WTC11 (cell line): ENCODE data around the gene TRABD. TPM values are rescaled to one million over a fixed set of nuclear protein-coding genes. Genes with fewer than 3 reads are reported as not detected.
A peak's percentile ranks its signal among the peaks of the same experiment; 100 is the strongest.

Source experiments
- ATAC-seq: fragments of 200-7000 bp; cut with Tn5 transposase; 2 replicates; pipeline ENCODE4 v1.10.0; 2021; ENCODE audit warnings: mild to moderate bottlenecking, moderate library complexity
- Bru-seq: library from RNA; stranded (reverse); fragments of 400-500 nt; gene quantifications from one replicate; lab custom pipeline; 2021; lab: Mats Ljungman, UMichigan
- CTCF ChIA-PET: fragments of 300-600 bp; sonication (Branson Sonifier 250); formaldehyde crosslinking; loops from one replicate; lab custom pipeline; 2021; ENCODE audit warnings: antibody characterized with exemption; lab: Charles Lee
- POLR2A ChIA-PET: fragments of 350-600 bp; sonication (Branson Sonifier 250); formaldehyde crosslinking; loops from one replicate; lab custom pipeline; 2021; ENCODE audit warnings: antibody characterized with exemption; lab: Charles Lee
- DNase-seq: peaks from one replicate; pipeline ENCODE4 v3.0.0; 2021; ENCODE audit warnings: low spot score
- H3K27ac Mint-ChIP-seq: 2 replicates; pipeline ENCODE4 v1.8.0; 2021; ENCODE audit warnings: mixed read lengths
- H3K27me3 Mint-ChIP-seq: 2 replicates; pipeline ENCODE4 v1.8.0; 2021; ENCODE audit warnings: low read depth, mild to moderate bottlenecking, moderate library complexity, mixed read lengths
- H3K36me3 Mint-ChIP-seq: 2 replicates; pipeline ENCODE4 v1.8.0; 2021; ENCODE audit warnings: mixed read lengths
- H3K4me1 Mint-ChIP-seq: 2 replicates; pipeline ENCODE4 v1.8.0; 2022; ENCODE audit warnings: mixed read lengths
- H3K4me3 Mint-ChIP-seq: 2 replicates; pipeline ENCODE4 v1.8.0; 2021; ENCODE audit warnings: mild to moderate bottlenecking, moderate library complexity, mixed read lengths
- H3K9me3 Mint-ChIP-seq: 2 replicates; pipeline ENCODE4 v1.8.0; 2021; ENCODE audit warnings: mixed read lengths
- CREB1 ChIP-seq: sonication (generic); formaldehyde crosslinking; IDR thresholded peaks from 2 replicates; pipeline ENCODE4 v1.8.0; 2023; ENCODE audit warnings: mild to moderate bottlenecking, missing genetic modification reagents
- CREM ChIP-seq: sonication (generic); formaldehyde crosslinking; IDR thresholded peaks from 2 replicates; pipeline ENCODE4 v1.8.1; 2022; ENCODE audit warnings: mild to moderate bottlenecking, missing genetic modification reagents, moderate library complexity
- FOXK1 ChIP-seq: sonication (generic); formaldehyde crosslinking; IDR thresholded peaks from 2 replicates; pipeline ENCODE4 v1.8.0; 2022; ENCODE audit warnings: mild to moderate bottlenecking, moderate library complexity, missing genetic modification reagents
- GRHL2 ChIP-seq: fragments of 250-450 bp; sonication (Bioruptor Pico); IDR thresholded peaks from 2 replicates; pipeline ENCODE4 v1.8.0; 2022; ENCODE audit warnings: mild to moderate bottlenecking, moderate library complexity; ENCODE audit not compliant: insufficient replicate concordance, severe bottlenecking
- GTF2I ChIP-seq: fragments of 250-450 bp; sonication (Bioruptor Pico); conservative IDR thresholded peaks from 2 replicates; pipeline ENCODE4 v1.4.0; 2021; ENCODE audit warnings: mild to moderate bottlenecking
- HMGA2 ChIP-seq: fragments of 250-450 bp; sonication (Bioruptor Pico); IDR thresholded peaks from 2 replicates; pipeline ENCODE4 v1.4.0; 2021; ENCODE audit warnings: mild to moderate bottlenecking, moderate library complexity
- NFATC4 ChIP-seq: fragments of 250-450 bp; sonication (Bioruptor Pico); IDR thresholded peaks from 2 replicates; pipeline ENCODE4 v1.9.0; 2021; ENCODE audit warnings: mild to moderate bottlenecking
- NR1H2 ChIP-seq: sonication (generic); formaldehyde crosslinking; IDR thresholded peaks from 2 replicates; pipeline ENCODE4 v1.9.0; 2021; ENCODE audit warnings: mild to moderate bottlenecking, moderate library complexity, missing genetic modification reagents
- RELA ChIP-seq: sonication (generic); formaldehyde crosslinking; IDR thresholded peaks from 2 replicates; pipeline ENCODE4 v1.8.1; 2022; ENCODE audit warnings: missing genetic modification reagents, mild to moderate bottlenecking, borderline replicate concordance
- SMAD4 ChIP-seq: sonication (generic); formaldehyde crosslinking; IDR thresholded peaks from 2 replicates; pipeline ENCODE4 v1.8.0; 2022; ENCODE audit warnings: mild to moderate bottlenecking, missing genetic modification reagents
- SP1 ChIP-seq: sonication (generic); formaldehyde crosslinking; conservative IDR thresholded peaks from 2 replicates; pipeline ENCODE4 v1.8.1; 2022; ENCODE audit warnings: missing genetic modification reagents
- TEAD1 ChIP-seq: sonication (generic); formaldehyde crosslinking; IDR thresholded peaks from 2 replicates; pipeline ENCODE4 v1.8.0; 2022; ENCODE audit warnings: mild to moderate bottlenecking, missing genetic modification reagents
- ZNF121 ChIP-seq: sonication (generic); formaldehyde crosslinking; IDR thresholded peaks from 2 replicates; pipeline ENCODE4 v1.8.0; 2023; ENCODE audit warnings: missing genetic modification reagents
- ZNF416 ChIP-seq: fragments of 250-450 bp; sonication (Bioruptor Pico); IDR thresholded peaks from 2 replicates; pipeline ENCODE4 v1.9.0; 2021; ENCODE audit warnings: mild to moderate bottlenecking, inconsistent platforms
- ZSCAN18 ChIP-seq: fragments of 250-450 bp; sonication (Bioruptor Pico); IDR thresholded peaks from 2 replicates; pipeline ENCODE4 v2.1.2; 2022; ENCODE audit warnings: mild to moderate bottlenecking, moderate library complexity
- long read RNA-seq, 3 experiments: library from RNA in 1 of 3; library from capped mRNA in 1 of 3; library from polyadenylated mRNA in 1 of 3; unstranded in 2 of 3; stranded (forward) in 1 of 3; transcript quantifications; one replicate each; pipeline ENCODE4 v2.0.0, GENCODE V29; 2021
- total RNA-seq: library from RNA; stranded (reverse); gene quantifications from 3 replicates; pipeline ENCODE4 v1.2.3, GENCODE V29; 2021
- TF ChIP-seq, protein P1 (sequence below): sonication (generic); formaldehyde crosslinking; IDR thresholded peaks from 2 replicates; pipeline ENCODE4 v1.8.0; 2022; ENCODE audit warnings: mild to moderate bottlenecking, missing genetic modification reagents
- TF ChIP-seq, protein P2 (sequence below): sonication (generic); formaldehyde crosslinking; IDR thresholded peaks from 2 replicates; pipeline ENCODE4 v1.8.1; 2023; ENCODE audit warnings: mild to moderate bottlenecking, moderate library complexity, missing genetic modification reagents
- TF ChIP-seq, protein P3 (sequence below): fragments of 250-450 bp; sonication (Bioruptor Pico); IDR thresholded peaks from 2 replicates; pipeline ENCODE4 v1.9.0; 2021; ENCODE audit warnings: mild to moderate bottlenecking
- TF ChIP-seq, protein P4 (sequence below): fragments of 250-450 bp; sonication (Bioruptor Pico); IDR thresholded peaks from 2 replicates; pipeline ENCODE4 v1.9.0; 2021; ENCODE audit warnings: mild to moderate bottlenecking, borderline replicate concordance

Gene TRABD
- total RNA-seq (79.9 to 90.4 TPM (median 81.3 TPM) in 3 replicates), Bru-seq, nascent RNA (percentile 53 among the genes with signal in this experiment)
- long read RNA-seq, experiment 1, transcript TRABD-201 (10 exons, 2,329 nt), result minor isoform, 50 of 295 reads
- long read RNA-seq, experiment 1, transcript TRABD-202 (10 exons, 2,272 nt), result major isoform, 143 of 295 reads
- long read RNA-seq, experiment 1, partial matches to known transcripts, result 38 of 295 reads
- long read RNA-seq, experiment 1, other reads (novel, unspliced or antisense), result 59 of 295 reads
- long read RNA-seq, experiment 2, transcript TRABD-201 (10 exons, 2,329 nt), result minor isoform, 15 of 114 reads
- long read RNA-seq, experiment 2, transcript TRABD-202 (10 exons, 2,272 nt), result major isoform, 40 of 114 reads
- long read RNA-seq, experiment 2, partial matches to known transcripts, result 21 of 114 reads
- long read RNA-seq, experiment 2, other reads (novel, unspliced or antisense), result 36 of 114 reads
- long read RNA-seq, experiment 3, transcript TRABD-202 (10 exons, 2,272 nt), result major isoform, 29 of 46 reads
- long read RNA-seq, experiment 3, partial matches to known transcripts, result 6 of 46 reads
- long read RNA-seq, experiment 3, other reads (novel, unspliced or antisense), result 7 of 46 reads

DNA sequence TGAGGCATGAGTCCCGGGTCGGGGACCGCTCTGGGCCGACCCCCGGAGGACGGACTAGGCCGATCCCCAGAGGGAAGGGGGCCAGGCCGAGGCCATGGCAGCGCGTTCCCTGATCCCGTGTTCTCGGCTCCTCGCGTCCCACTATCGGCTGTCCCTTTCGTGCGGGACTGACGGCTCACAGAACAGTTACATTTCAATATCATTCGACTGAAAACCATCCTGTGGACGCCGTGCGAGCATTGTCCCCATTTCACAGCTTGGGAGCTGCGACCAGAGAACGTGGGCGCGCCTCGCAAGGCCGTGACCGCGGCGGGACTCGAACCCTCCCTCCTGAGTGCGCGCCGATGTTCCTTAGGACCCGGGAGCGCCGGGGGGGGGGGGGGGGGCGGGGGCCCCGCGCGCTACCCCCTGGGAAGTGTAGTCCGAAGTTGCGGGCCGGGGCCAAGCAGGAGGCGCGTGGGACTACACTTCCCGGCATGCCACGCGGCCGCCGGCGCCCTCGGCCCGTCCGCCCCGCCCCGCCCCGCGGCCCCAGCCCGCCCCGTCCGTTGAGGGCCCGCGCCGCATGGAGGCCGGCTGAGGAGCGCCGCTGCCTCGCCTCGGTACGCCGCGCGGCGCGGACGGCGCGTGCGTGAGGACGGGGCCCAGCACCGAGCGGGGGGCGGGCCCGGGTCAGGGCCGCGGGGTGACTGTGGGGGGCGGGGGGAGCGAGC lies at the start of gene TRABD:
Gene TRABD, plus strand, starts transcription at position 539 of the 713 bp plus-strand sequence. CDS start 7,148 bp downstream, outside the sequence.
- H3K27me3 Mint-ChIP-seq, result no peaks in the 10 kb centered on the region; the same call in 1 of the 2 replicates
- peak within 1 kb of the TSS; percentile 71; the same call in 1 of the 2 replicates for H3K27ac Mint-ChIP-seq
- peaks cover 14% of the 10 kb centered on the region for H3K4me1 Mint-ChIP-seq
- ATAC-seq, result peak; percentile 63
- ChIA-PET CTCF (interaction anchor here (1.2 to 1.6 kb wide), 3 partner anchors 21 to 127 kb away, joined by 4 to 5 read pairs (median 5); no protein-coding TSS in a partner anchor), POLR2A (no interaction called here)
- no peaks in the 10 kb centered on the region for H3K36me3 Mint-ChIP-seq
- H3K4me3 Mint-ChIP-seq, result peak within 1 kb of the TSS; percentile 93
- H3K9me3 Mint-ChIP-seq, result no peaks in the 10 kb centered on the region
- peak; percentile 84 for DNase-seq
- TF ChIP-seq, protein P1, sequence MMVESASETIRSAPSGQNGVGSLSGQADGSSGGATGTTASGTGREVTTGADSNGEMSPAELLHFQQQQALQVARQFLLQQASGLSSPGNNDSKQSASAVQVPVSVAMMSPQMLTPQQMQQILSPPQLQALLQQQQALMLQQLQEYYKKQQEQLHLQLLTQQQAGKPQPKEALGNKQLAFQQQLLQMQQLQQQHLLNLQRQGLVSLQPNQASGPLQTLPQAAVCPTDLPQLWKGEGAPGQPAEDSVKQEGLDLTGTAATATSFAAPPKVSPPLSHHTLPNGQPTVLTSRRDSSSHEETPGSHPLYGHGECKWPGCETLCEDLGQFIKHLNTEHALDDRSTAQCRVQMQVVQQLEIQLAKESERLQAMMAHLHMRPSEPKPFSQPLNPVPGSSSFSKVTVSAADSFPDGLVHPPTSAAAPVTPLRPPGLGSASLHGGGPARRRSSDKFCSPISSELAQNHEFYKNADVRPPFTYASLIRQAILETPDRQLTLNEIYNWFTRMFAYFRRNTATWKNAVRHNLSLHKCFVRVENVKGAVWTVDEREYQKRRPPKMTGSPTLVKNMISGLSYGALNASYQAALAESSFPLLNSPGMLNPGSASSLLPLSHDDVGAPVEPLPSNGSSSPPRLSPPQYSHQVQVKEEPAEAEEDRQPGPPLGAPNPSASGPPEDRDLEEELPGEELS (CRISPR knock-in tag), result 0 out of 2 replicates have a peak, but pooled peaks have one; percentile 19
- TF ChIP-seq, protein P2, sequence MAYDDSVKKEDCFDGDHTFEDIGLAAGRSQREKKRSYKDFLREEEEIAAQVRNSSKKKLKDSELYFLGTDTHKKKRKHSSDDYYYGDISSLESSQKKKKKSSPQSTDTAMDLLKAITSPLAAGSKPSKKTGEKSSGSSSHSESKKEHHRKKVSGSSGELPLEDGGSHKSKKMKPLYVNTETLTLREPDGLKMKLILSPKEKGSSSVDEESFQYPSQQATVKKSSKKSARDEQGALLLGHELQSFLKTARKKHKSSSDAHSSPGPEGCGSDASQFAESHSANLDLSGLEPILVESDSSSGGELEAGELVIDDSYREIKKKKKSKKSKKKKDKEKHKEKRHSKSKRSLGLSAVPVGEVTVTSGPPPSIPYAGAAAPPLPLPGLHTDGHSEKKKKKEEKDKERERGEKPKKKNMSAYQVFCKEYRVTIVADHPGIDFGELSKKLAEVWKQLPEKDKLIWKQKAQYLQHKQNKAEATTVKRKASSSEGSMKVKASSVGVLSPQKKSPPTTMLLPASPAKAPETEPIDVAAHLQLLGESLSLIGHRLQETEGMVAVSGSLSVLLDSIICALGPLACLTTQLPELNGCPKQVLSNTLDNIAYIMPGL (CRISPR knock-in tag), result 0 out of 2 replicates have a peak, but pooled peaks have one; percentile 41
- TF ChIP-seq NR1H2 (CRISPR knock-in tag) (no peak), SP1 (CRISPR knock-in tag) (peak; percentile 35; the same call in 1 of the 2 replicates), TEAD1 (CRISPR knock-in tag) (no peak)
- TF ChIP-seq, all 79 proteins: peak for 3

GRCh38 chr22:50136581-50137015 lies 49.1 kb upstream of the TRABD start:
- H3K27ac Mint-ChIP-seq, result no peak overlapping the region
- no peak for DNase-seq
- H3K36me3 Mint-ChIP-seq, result no peaks in the 10 kb centered on the region
- ChIA-PET POLR2A (no interaction called here), CTCF (interaction anchor here (1.4 kb wide), 1 partner anchor 12 kb away, joined by 7 read pairs; no protein-coding TSS in a partner anchor)
- H3K27me3 Mint-ChIP-seq, result no peaks in the 10 kb centered on the region; the same call in 1 of the 2 replicates
- no peak overlapping the region for H3K4me3 Mint-ChIP-seq
- no peak for ATAC-seq
- peaks cover 4% of the 10 kb centered on the region; the same call in 1 of the 2 replicates for H3K9me3 Mint-ChIP-seq
- no peaks in the 10 kb centered on the region for H3K4me1 Mint-ChIP-seq
- no peak for TF ChIP-seq RELA (CRISPR knock-in tag)
- TF ChIP-seq SMAD4 (CRISPR knock-in tag), result no peak
- TF ChIP-seq GTF2I (CRISPR knock-in tag), result no peak
- no peak for TF ChIP-seq CREM (CRISPR knock-in tag)
- TF ChIP-seq ZNF416 (CRISPR knock-in tag), result no peak
- TF ChIP-seq GRHL2, result no peak
- no peak for TF ChIP-seq NFATC4 (CRISPR knock-in tag)
- no peak for TF ChIP-seq ZSCAN18 (CRISPR knock-in tag)
- TF ChIP-seq, protein P3, sequence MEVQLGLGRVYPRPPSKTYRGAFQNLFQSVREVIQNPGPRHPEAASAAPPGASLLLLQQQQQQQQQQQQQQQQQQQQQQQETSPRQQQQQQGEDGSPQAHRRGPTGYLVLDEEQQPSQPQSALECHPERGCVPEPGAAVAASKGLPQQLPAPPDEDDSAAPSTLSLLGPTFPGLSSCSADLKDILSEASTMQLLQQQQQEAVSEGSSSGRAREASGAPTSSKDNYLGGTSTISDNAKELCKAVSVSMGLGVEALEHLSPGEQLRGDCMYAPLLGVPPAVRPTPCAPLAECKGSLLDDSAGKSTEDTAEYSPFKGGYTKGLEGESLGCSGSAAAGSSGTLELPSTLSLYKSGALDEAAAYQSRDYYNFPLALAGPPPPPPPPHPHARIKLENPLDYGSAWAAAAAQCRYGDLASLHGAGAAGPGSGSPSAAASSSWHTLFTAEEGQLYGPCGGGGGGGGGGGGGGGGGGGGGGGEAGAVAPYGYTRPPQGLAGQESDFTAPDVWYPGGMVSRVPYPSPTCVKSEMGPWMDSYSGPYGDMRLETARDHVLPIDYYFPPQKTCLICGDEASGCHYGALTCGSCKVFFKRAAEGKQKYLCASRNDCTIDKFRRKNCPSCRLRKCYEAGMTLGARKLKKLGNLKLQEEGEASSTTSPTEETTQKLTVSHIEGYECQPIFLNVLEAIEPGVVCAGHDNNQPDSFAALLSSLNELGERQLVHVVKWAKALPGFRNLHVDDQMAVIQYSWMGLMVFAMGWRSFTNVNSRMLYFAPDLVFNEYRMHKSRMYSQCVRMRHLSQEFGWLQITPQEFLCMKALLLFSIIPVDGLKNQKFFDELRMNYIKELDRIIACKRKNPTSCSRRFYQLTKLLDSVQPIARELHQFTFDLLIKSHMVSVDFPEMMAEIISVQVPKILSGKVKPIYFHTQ (CRISPR knock-in tag), result no peak
- TF ChIP-seq, protein P4, sequence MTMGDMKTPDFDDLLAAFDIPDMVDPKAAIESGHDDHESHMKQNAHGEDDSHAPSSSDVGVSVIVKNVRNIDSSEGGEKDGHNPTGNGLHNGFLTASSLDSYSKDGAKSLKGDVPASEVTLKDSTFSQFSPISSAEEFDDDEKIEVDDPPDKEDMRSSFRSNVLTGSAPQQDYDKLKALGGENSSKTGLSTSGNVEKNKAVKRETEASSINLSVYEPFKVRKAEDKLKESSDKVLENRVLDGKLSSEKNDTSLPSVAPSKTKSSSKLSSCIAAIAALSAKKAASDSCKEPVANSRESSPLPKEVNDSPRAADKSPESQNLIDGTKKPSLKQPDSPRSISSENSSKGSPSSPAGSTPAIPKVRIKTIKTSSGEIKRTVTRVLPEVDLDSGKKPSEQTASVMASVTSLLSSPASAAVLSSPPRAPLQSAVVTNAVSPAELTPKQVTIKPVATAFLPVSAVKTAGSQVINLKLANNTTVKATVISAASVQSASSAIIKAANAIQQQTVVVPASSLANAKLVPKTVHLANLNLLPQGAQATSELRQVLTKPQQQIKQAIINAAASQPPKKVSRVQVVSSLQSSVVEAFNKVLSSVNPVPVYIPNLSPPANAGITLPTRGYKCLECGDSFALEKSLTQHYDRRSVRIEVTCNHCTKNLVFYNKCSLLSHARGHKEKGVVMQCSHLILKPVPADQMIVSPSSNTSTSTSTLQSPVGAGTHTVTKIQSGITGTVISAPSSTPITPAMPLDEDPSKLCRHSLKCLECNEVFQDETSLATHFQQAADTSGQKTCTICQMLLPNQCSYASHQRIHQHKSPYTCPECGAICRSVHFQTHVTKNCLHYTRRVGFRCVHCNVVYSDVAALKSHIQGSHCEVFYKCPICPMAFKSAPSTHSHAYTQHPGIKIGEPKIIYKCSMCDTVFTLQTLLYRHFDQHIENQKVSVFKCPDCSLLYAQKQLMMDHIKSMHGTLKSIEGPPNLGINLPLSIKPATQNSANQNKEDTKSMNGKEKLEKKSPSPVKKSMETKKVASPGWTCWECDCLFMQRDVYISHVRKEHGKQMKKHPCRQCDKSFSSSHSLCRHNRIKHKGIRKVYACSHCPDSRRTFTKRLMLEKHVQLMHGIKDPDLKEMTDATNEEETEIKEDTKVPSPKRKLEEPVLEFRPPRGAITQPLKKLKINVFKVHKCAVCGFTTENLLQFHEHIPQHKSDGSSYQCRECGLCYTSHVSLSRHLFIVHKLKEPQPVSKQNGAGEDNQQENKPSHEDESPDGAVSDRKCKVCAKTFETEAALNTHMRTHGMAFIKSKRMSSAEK, result no peak
- no peak for TF ChIP-seq CREB1 (CRISPR knock-in tag)
- no peak for TF ChIP-seq ZNF121 (CRISPR knock-in tag)
- TF ChIP-seq SP1 (CRISPR knock-in tag), result no peak
- TF ChIP-seq FOXK1 (CRISPR knock-in tag), result no peak
- no peak for TF ChIP-seq HMGA2 (CRISPR knock-in tag)
